Osteoblast (primary cell): ENCODE measurements around the gene ANKS1B. TPM values are rescaled to one million over a fixed set of nuclear protein-coding genes. Genes with fewer than 3 reads are reported as not detected.

ENCODE experiments used
- DNase-seq: peaks from one replicate; pipeline ENCODE4 v3.0.0; 2011; ENCODE audit warnings: low spot score, mixed read lengths; ENCODE audit not compliant: insufficient read length; ENCODE audit errors: missing footprints
- H2AFZ ChIP-seq: 2 replicates; pipeline ENCODE4 v1.6.0; 2011; ENCODE audit warnings: mild to moderate bottlenecking, low read length
- H3K27ac ChIP-seq: 2 replicates; pipeline ENCODE4 v1.5.1; 2011; ENCODE audit warnings: mild to moderate bottlenecking, low read depth, low read length, moderate library complexity
- H3K27me3 ChIP-seq: 2 replicates; pipeline ENCODE4 v1.6.0; 2012; ENCODE audit warnings: mild to moderate bottlenecking, control low read depth, inconsistent platforms, low read length, moderate library complexity; ENCODE audit not compliant: insufficient read depth
- H3K36me3 ChIP-seq: 2 replicates; pipeline ENCODE4 v1.5.1; 2011; ENCODE audit warnings: mild to moderate bottlenecking, low read length, control low read depth, moderate library complexity; ENCODE audit not compliant: insufficient read depth
- H3K4me1 ChIP-seq: 2 replicates; pipeline ENCODE4 v1.5.1; 2011; ENCODE audit warnings: mild to moderate bottlenecking, low read length, control low read depth, moderate library complexity; ENCODE audit not compliant: insufficient read depth
- H3K4me2 ChIP-seq: 2 replicates; pipeline ENCODE4 v1.6.0; 2011; ENCODE audit warnings: mild to moderate bottlenecking, low read length; ENCODE audit not compliant: insufficient read depth
- H3K4me3 ChIP-seq: fragments of 200-600 bp; sonication (generic); 3 replicates; pipeline ENCODE4 v1.5.1; 2012; ENCODE audit warnings: mild to moderate bottlenecking, low read length, inconsistent platforms; ENCODE audit not compliant: insufficient read depth
- H3K79me2 ChIP-seq: 2 replicates; pipeline ENCODE4 v1.6.0; 2012; ENCODE audit warnings: mild to moderate bottlenecking, low read length, control low read depth, inconsistent platforms; ENCODE audit not compliant: insufficient read depth
- H3K9me3 ChIP-seq: 2 replicates; pipeline ENCODE4 v1.5.1; 2011; ENCODE audit warnings: low read depth, low read length, control low read depth
- H4K20me1 ChIP-seq: 2 replicates; pipeline ENCODE4 v1.6.0; 2012; ENCODE audit warnings: mild to moderate bottlenecking, low read length, control low read depth; ENCODE audit not compliant: insufficient read depth
- total RNA-seq: library from RNA; depleted of rRNA; stranded (reverse); fragments of >200 nt; gene quantifications from 2 replicates; pipeline ENCODE4 v1.2.3, GENCODE V29; 2012
- TF ChIP-seq, protein P1 (sequence below): IDR thresholded peaks from 2 replicates; pipeline ENCODE4 v1.5.1; 2011; ENCODE audit warnings: mild to moderate bottlenecking, low read depth, low read length, moderate library complexity; ENCODE audit errors: extremely low read depth

The ANKS1B gene
- total RNA-seq, 1 donor = 2.2 TPM

DNA sequence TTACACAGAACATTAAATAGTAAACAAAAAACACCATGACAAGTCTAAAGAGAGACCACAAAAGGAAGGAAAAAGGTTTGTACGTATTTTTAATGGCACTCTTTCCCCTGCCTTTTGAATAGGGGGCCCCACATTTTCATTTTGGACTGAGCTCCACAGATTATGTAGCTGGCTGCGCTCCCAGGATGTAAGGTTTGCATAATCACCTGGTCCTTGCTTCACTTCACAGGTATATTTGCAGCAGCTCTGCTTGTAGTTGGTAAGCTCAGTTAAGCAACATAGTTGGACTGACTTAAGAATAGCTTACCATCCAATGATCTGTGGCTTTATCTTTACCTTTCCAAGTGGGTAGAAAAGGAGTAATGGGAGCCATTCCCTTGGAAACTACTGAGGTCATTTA lies 885.0 kb downstream of the ANKS1B start:
- H3K79me2 ChIP-seq = no peaks in the 10 kb centered on the region
- no peaks in the 10 kb centered on the region for H3K9me3 ChIP-seq
- TF ChIP-seq, protein P1, sequence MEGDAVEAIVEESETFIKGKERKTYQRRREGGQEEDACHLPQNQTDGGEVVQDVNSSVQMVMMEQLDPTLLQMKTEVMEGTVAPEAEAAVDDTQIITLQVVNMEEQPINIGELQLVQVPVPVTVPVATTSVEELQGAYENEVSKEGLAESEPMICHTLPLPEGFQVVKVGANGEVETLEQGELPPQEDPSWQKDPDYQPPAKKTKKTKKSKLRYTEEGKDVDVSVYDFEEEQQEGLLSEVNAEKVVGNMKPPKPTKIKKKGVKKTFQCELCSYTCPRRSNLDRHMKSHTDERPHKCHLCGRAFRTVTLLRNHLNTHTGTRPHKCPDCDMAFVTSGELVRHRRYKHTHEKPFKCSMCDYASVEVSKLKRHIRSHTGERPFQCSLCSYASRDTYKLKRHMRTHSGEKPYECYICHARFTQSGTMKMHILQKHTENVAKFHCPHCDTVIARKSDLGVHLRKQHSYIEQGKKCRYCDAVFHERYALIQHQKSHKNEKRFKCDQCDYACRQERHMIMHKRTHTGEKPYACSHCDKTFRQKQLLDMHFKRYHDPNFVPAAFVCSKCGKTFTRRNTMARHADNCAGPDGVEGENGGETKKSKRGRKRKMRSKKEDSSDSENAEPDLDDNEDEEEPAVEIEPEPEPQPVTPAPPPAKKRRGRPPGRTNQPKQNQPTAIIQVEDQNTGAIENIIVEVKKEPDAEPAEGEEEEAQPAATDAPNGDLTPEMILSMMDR = no peak
- H2AFZ ChIP-seq = no peak overlapping the region
- H3K4me3 ChIP-seq = no peak overlapping the region
- no peak overlapping the region for H3K27ac ChIP-seq
- H3K4me2 ChIP-seq = no peak overlapping the region
- H3K4me1 ChIP-seq = no peaks in the 10 kb centered on the region
- no peaks in the 10 kb centered on the region for H3K36me3 ChIP-seq
- H3K27me3 ChIP-seq = no peaks in the 10 kb centered on the region
- no peaks in the 10 kb centered on the region for H4K20me1 ChIP-seq
- no peak for DNase-seq

DNA sequence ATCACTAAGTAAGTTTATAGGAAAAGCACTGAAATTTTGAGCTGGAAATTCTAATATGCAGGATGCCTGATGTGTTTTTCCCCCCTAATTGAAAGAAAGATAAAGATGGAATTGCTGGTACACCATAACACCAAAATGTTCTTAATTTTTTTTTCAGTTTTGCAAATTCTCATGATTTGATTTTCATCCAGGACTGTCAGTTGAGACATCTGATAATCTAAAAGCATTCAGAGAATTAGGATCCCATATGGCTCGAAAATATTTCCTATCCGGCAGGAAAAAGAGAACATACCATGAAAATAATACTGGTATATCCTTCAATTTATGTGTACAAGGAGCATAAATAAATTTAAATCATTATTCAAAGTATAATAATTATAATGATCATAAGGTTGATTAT lies 887.6 kb downstream of the ANKS1B start:
- no peak for DNase-seq
- H3K27ac ChIP-seq = no peak overlapping the region
- H3K4me1 ChIP-seq = no peaks in the 10 kb centered on the region
- H3K79me2 ChIP-seq = no peaks in the 10 kb centered on the region
- H3K9me3 ChIP-seq = no peaks in the 10 kb centered on the region
- no peak overlapping the region for H2AFZ ChIP-seq
- TF ChIP-seq, protein P1 = no peak
- H3K4me3 ChIP-seq = no peak overlapping the region
- no peak overlapping the region for H3K4me2 ChIP-seq
- H3K36me3 ChIP-seq = no peaks in the 10 kb centered on the region
- no peaks in the 10 kb centered on the region for H3K27me3 ChIP-seq
- no peaks in the 10 kb centered on the region for H4K20me1 ChIP-seq

DNA sequence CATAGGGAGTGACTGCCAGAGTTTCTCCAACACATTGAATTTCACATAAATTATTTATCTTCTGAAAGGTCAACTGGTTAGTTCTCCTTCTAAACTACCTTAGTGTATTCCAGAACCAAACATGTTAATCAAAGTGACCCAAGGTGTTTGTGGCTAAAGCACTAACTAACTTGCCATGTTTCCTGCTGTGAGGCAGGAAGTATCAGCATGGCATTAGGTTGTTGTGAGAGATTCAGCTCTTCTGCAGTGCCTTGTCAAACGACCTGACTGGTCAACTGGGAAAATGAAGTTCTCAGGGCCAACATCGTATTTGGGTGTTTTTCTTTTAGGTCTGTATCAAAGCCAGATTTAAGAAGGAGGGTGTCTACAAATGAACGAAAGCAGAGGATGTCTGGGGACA lies 891.6 kb downstream of the ANKS1B start:
- no peak overlapping the region for H3K4me2 ChIP-seq
- H3K27me3 ChIP-seq = no peaks in the 10 kb centered on the region
- no peak overlapping the region for H3K27ac ChIP-seq
- H4K20me1 ChIP-seq = no peaks in the 10 kb centered on the region
- no peak overlapping the region for H2AFZ ChIP-seq
- no peaks in the 10 kb centered on the region for H3K9me3 ChIP-seq
- no peaks in the 10 kb centered on the region for H3K4me1 ChIP-seq
- H3K36me3 ChIP-seq = no peaks in the 10 kb centered on the region
- DNase-seq = no peak
- H3K4me3 ChIP-seq = no peak overlapping the region
- H3K79me2 ChIP-seq = no peaks in the 10 kb centered on the region
- TF ChIP-seq, protein P1 = no peak

DNA sequence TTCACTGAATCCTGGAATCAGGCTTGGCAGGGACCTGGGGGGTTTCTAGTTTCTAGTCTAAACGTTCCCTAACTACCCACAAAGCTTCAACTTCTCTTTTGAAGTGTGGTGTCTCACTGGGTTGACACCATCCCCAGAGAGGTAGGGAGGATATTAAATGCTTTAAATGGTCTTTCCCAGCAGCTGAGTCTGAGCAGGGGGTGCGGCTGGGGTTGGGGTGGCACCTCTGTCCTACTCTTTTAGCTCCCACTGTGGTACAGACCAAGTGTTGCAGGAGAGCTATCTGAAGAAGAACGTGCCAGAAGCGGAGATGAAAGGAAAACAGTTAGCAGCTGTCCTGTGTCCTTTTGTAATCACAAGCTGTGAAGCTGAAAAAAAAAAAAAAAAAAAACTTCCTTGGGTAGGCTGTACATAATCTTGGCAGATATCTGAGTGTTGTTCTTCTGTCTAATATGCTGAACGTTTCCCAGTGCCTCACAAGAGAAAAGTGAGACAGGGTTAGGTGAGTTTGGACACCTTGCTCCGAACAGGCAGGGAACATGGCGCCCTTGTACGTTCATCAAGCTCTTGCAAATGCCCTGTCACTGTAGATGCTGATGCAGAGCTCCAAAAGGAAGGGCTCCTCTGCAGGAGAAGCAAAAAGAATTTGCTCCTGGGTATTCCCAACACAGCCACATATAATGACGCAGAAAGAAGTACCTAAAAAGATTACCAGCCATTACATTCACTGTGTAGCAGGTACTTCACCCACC lies 892.5 kb downstream of the ANKS1B start:
- H3K36me3 ChIP-seq = no peaks in the 10 kb centered on the region
- H3K27ac ChIP-seq = no peak overlapping the region
- H2AFZ ChIP-seq = no peak overlapping the region
- H3K4me1 ChIP-seq = no peaks in the 10 kb centered on the region
- no peaks in the 10 kb centered on the region for H4K20me1 ChIP-seq
- H3K27me3 ChIP-seq = no peaks in the 10 kb centered on the region
- TF ChIP-seq, protein P1 = no peak
- no peaks in the 10 kb centered on the region for H3K9me3 ChIP-seq
- H3K79me2 ChIP-seq = no peaks in the 10 kb centered on the region
- no peak for DNase-seq
- H3K4me3 ChIP-seq = no peak overlapping the region
- H3K4me2 ChIP-seq = no peak overlapping the region
